ENCODE measurements around the gene MAST4. TPM values are rescaled to one million over a fixed set of nuclear protein-coding genes. Genes with fewer than 3 reads are reported as not detected.

MAST4 gene
- polyA plus RNA-seq, 1 experiment: 4.0 TPM

DNA sequence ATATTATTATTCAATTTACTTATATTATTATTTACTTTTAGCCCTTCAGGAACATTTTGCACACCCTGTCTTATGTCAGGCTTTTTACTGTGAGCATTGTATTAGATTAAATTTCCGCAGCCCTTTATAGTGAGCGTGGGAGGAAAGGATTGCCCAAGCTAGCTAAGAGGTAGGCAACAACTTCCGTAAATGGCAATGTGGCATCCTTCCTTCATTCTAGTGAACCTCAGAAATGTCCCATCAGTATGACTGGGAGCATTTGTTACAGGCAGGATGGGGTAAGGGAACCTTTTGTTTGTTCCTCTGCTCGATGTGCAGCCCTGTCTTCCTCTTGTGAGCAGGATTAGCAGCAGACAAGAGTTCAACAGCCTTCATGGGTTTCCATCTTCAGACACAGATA lies 606.6 kb downstream of the MAST4 start:
- POLR2A ChIA-PET: interaction anchor here (0.6 kb wide), 1 partner anchor 15 kb away, joined by 3 read pairs; no protein-coding TSS in a partner anchor
- CTCF ChIA-PET: interaction anchor here (1.6 kb wide), 1 partner anchor 897 kb away, joined by 3 read pairs; no protein-coding TSS in a partner anchor
- no peak for DNase-seq (ENCODE audit: low read depth)

GRCh38 chr5:67203701-67204074 lies 607.5 kb downstream of the MAST4 start:
- POLR2A ChIA-PET: no interaction called here
- H3K27me3 ChIP-seq (ENCODE audit: control insufficient read depth, insufficient read depth, low read length): no peaks in the 10 kb centered on the region; the same call in 1 of the 2 replicates
- no peak overlapping the region for H3K4me3 ChIP-seq (ENCODE audit: low read depth, low read length)
- H3K36me3 ChIP-seq (ENCODE audit: control insufficient read depth, insufficient read depth, low read length): no peaks in the 10 kb centered on the region
- TF ChIP-seq, protein P1, sequence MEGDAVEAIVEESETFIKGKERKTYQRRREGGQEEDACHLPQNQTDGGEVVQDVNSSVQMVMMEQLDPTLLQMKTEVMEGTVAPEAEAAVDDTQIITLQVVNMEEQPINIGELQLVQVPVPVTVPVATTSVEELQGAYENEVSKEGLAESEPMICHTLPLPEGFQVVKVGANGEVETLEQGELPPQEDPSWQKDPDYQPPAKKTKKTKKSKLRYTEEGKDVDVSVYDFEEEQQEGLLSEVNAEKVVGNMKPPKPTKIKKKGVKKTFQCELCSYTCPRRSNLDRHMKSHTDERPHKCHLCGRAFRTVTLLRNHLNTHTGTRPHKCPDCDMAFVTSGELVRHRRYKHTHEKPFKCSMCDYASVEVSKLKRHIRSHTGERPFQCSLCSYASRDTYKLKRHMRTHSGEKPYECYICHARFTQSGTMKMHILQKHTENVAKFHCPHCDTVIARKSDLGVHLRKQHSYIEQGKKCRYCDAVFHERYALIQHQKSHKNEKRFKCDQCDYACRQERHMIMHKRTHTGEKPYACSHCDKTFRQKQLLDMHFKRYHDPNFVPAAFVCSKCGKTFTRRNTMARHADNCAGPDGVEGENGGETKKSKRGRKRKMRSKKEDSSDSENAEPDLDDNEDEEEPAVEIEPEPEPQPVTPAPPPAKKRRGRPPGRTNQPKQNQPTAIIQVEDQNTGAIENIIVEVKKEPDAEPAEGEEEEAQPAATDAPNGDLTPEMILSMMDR (IDR thresholded peaks at IDR 0.05; ENCODE audit: insufficient read depth, low read depth, low read length): no peak
- DNase-seq (ENCODE audit: low read depth): no peak
- CTCF ChIA-PET: interaction anchor here (0.9 to 1.6 kb wide), 2 partner anchors 53 to 898 kb away, joined by 3 read pairs; no protein-coding TSS in a partner anchor

More for the DNA sequence above, 606.6 kb downstream of the MAST4 start:
- TF ChIP-seq, protein P1 (IDR thresholded peaks at IDR 0.05; ENCODE audit: insufficient read depth, low read depth, low read length): no peak
- Histone ChIP-seq H3K27me3 (ENCODE audit: control insufficient read depth, insufficient read depth, low read length) (no peaks in the 10 kb centered on the region; the same call in 1 of the 2 replicates), H3K36me3 (ENCODE audit: control insufficient read depth, insufficient read depth, low read length) (no peaks in the 10 kb centered on the region), H3K4me3 (ENCODE audit: low read depth, low read length) (no peak overlapping the region)

DNA sequence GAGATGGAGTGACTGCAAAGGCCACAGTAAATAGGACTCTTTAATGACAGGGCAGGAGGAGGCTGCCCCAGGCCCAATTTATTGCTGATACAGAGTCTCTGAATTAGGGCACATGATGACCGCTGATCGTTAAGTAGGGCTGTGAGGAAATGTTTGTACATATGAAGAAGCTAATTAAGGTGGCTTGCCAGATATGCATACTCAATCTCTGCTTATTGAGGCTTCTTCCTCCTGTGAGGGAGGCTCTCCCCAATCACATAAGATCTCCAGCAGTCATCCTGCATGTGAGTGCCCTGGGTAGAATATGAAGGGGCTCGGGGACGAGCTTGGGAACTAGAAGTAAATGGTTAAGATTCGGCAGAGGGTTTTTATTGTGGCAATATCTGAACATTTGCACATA lies 608.6 kb downstream of the MAST4 start:
- DNase-seq (ENCODE audit: low read depth): no peak
- no peak overlapping the region for H3K4me3 ChIP-seq (ENCODE audit: low read depth, low read length)
- TF ChIP-seq, protein P1 (IDR thresholded peaks at IDR 0.05; ENCODE audit: insufficient read depth, low read depth, low read length): no peak
- no peaks in the 10 kb centered on the region; the same call in 1 of the 2 replicates for H3K27me3 ChIP-seq (ENCODE audit: control insufficient read depth, insufficient read depth, low read length)
- no peaks in the 10 kb centered on the region for H3K36me3 ChIP-seq (ENCODE audit: control insufficient read depth, insufficient read depth, low read length)
- POLR2A ChIA-PET: no interaction called here
- CTCF ChIA-PET: no interaction called here

GRCh38 chr5:67205981-67206380 lies 609.8 kb downstream of the MAST4 start:
- ChIA-PET CTCF (interaction anchor here (1.0 kb wide), 1 partner anchor 56 kb away, joined by 3 read pairs; no protein-coding TSS in a partner anchor), POLR2A (no interaction called here)
- Histone ChIP-seq H3K4me3 (ENCODE audit: low read depth, low read length) (no peak overlapping the region), H3K36me3 (ENCODE audit: control insufficient read depth, insufficient read depth, low read length) (no peaks in the 10 kb centered on the region), H3K27me3 (ENCODE audit: control insufficient read depth, insufficient read depth, low read length) (no peaks in the 10 kb centered on the region; the same call in 1 of the 2 replicates)
- no peak for DNase-seq (ENCODE audit: low read depth)
- TF ChIP-seq, protein P1 (IDR thresholded peaks at IDR 0.05; ENCODE audit: insufficient read depth, low read depth, low read length): no peak

DNA sequence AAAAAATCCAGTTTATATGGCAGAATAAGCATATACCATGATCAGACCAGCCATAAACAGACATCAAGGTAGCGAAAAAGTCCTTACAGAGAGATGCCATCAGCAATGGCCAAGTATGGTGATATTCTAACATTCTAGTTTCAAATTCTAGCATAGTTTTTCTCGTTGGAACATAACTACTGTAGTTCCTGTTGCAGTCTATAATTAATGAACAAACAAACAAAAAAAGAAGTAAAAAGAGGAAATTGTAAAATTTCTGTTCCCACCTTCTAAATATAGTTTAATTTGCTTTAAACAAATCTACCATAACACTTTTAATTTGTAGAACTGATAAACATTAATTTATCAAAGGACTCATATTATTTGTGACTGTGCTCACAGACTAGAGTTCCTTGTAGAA lies 610.3 kb downstream of the MAST4 start:
- TF ChIP-seq, protein P1 (IDR thresholded peaks at IDR 0.05; ENCODE audit: insufficient read depth, low read depth, low read length): no peak
- DNase-seq (ENCODE audit: low read depth): no peak
- Histone ChIP-seq H3K36me3 (ENCODE audit: control insufficient read depth, insufficient read depth, low read length) (no peaks in the 10 kb centered on the region), H3K4me3 (ENCODE audit: low read depth, low read length) (no peak overlapping the region), H3K27me3 (ENCODE audit: control insufficient read depth, insufficient read depth, low read length) (no peaks in the 10 kb centered on the region; the same call in 1 of the 2 replicates)
- POLR2A ChIA-PET: interaction anchor here (0.6 kb wide), 1 partner anchor 257 kb away, joined by 4 read pairs; no protein-coding TSS in a partner anchor
- CTCF ChIA-PET: interaction anchor here (1.0 to 1.2 kb wide), 3 partner anchors 44 to 392 kb away, joined by 3 to 4 read pairs (median 4); no protein-coding TSS in a partner anchor

Measured in BJ (cell line).